Activated CD8-positive, alpha-beta memory T cell treated with anti-CD3 and anti-CD28 coated beads for 1 hour (primary cell): Measurements from ENCODE around the gene AKR1C3.
"Not testable (repeated sequence)": the region's sequence is repeated elsewhere in the genome, so short reads cannot be mapped to it uniquely, and the experiment has no call there.

ENCODE experiments used
- DNase-seq, 2 donors: peaks; one replicate each; pipeline ENCODE4 v3.0.0-alpha.2; 2020; ENCODE audit warnings: low read depth in 1 of 2; ENCODE audit errors: extremely low read depth in 1 of 2

Gene AKR1C3

DNA sequence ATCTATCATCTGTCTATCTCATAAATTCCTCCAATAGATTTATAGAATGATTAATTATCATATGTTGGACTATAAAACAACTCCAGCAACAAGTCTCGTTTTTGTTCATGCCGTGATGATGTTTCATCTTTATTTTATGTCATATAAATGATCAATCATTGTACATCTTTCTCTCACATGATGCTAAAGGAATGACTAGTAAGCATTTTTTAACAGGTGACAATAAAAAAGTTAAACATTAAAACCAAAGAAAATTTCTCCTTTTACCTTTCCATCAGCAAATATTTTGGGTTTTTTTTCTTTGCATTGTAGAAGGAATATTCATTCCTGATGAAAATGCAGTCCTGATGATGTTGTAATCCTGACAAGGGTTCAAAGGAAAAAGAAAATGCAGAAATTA is 41.4 kb downstream of the AKR1C3 start:
- no peak for DNase-seq

GRCh38 chr10:5136468-5137087 is 42.4 kb downstream of the AKR1C3 start:
- no peak for DNase-seq

DNA sequence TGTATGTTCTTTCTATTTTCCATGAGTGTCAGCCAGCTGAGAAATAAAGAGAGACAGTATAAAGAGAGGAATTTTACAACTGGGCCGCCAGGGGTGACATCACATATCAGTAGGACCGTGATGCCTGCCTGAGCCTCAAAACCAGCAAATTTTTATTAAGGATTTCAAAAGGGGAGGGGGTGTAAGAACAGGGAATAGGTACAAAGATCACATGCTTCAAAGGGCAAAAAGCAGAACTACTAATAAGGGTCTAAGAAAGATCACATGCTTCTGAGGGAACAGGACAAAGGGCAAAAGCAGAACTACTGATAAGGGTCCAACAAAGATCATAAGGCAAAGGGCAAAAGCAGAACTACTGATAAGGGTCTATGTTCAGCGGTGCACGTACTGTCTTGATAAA is 43.5 kb downstream of the AKR1C3 start:
- not testable (repeated sequence) for DNase-seq

DNA sequence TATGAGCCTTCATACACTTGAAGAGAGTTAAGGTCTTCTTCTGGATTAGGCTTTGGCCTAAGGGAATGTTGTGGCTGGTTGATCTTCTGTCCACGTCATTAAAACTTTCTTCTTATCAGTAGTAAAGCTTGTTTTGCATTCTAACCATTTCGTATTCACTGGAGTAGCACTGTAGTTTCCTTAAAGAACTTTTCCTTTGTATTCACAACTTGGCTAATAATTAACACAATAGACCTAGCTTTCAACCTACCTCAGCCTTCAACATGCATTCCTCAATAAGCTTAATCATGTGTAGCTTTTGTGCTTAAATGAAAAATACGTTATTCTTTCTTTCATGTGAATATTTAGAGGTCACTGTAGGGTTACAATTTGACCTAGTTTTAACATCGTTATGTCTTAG is 48.0 kb downstream of the AKR1C3 start:
- DNase-seq: no peak

- DNase-seq: no peak
Measured at GRCh38 chr10:5143137-5143536, 48.9 kb downstream of the AKR1C3 start.

GRCh38 chr10:5146920-5147254 is 52.7 kb downstream of the AKR1C3 start:
- no peak for DNase-seq

GRCh38 chr10:5147255-5147980 is 53.2 kb downstream of the AKR1C3 start:
- no peak for DNase-seq

GRCh38 chr10:5147981-5148677 is 53.9 kb downstream of the AKR1C3 start:
- no peak for DNase-seq

GRCh38 chr10:5148678-5149032 is 54.4 kb downstream of the AKR1C3 start:
- no peak for DNase-seq

DNA sequence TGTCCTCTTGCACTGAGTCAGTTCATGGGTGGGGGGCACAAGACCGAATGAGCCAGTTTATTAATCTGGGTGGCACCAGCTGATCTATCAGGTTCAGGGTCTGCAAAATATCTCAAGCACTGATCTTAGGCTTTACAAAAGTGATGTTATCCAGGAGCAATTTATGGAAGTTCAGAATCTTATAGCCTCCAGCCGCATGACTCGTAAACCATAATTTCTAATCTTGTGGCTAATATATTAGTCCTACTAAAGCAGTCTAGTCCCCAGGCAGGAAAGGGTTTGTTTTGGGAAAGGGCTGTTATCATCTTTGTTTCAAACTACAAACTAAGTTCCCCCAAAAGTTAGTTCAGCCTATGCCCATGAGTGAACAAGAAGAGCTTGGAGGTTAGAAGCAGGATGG is 56.9 kb downstream of the AKR1C3 start:
- no peak for DNase-seq

GRCh38 chr10:5155951-5156350 is 61.7 kb downstream of the AKR1C3 start:
- DNase-seq: no peak
